B cell (primary cell): ENCODE data around the gene CFAP61.

ENCODE experiments used
- CTCF ChIP-seq: fragments of 200-600 bp; IDR thresholded peaks from one replicate; pipeline ENCODE4 v1.8.0; 2022; ENCODE audit warnings: antibody characterized with exemption, mild to moderate bottlenecking
- EZH2 ChIP-seq: IDR thresholded peaks from 2 replicates; pipeline ENCODE4 v1.6.1; 2012; ENCODE audit warnings: borderline replicate concordance, low read depth, mild to moderate bottlenecking, moderate library complexity, low read length; ENCODE audit not compliant: insufficient read depth, poor library complexity, severe bottlenecking

GRCh38 chr20:20237093-20237959, 185.0 kb downstream of the CFAP61 start:
- peak; percentile 61 for TF ChIP-seq CTCF
- no peak for TF ChIP-seq EZH2
